Nephron (organoid): ENCODE data around the gene VILL.

Source experiments
- H3K27ac Mint-ChIP-seq, 3 experiments: 2 replicates each; pipeline ENCODE4 v1.8.0; 2020; ENCODE audit warnings: mixed read lengths in 3 of 3, mild to moderate bottlenecking in 2 of 3, moderate library complexity in 1 of 3
- H3K27me3 Mint-ChIP-seq: 2 replicates; pipeline ENCODE4 v1.8.0; 2021; ENCODE audit warnings: low read depth, mild to moderate bottlenecking, moderate library complexity, mixed read lengths
- H3K36me3 Mint-ChIP-seq: 2 replicates; pipeline ENCODE4 v1.8.0; 2020; ENCODE audit warnings: low read depth, mixed read lengths
- H3K4me1 Mint-ChIP-seq: 2 replicates; pipeline ENCODE4 v1.8.0; 2020; ENCODE audit warnings: mixed read lengths
- H3K4me3 Mint-ChIP-seq, 3 experiments: 2 replicates each; pipeline ENCODE4 v1.8.0; 2020; ENCODE audit warnings: mild to moderate bottlenecking in 3 of 3, mixed read lengths in 3 of 3, moderate library complexity in 2 of 3
- H3K9me3 Mint-ChIP-seq: 2 replicates; pipeline ENCODE4 v1.8.0; 2020; ENCODE audit warnings: mixed read lengths
- TF ChIP-seq, protein P1 (sequence below), 3 experiments: fragments of 200-600 bp; sonication (generic); IDR thresholded peaks; one replicate each; pipeline ENCODE4 v1.5.0; 2021; ENCODE audit warnings: antibody characterized with exemption in 3 of 3; ENCODE audit not compliant: unreplicated experiment in 3 of 3

The VILL gene

DNA sequence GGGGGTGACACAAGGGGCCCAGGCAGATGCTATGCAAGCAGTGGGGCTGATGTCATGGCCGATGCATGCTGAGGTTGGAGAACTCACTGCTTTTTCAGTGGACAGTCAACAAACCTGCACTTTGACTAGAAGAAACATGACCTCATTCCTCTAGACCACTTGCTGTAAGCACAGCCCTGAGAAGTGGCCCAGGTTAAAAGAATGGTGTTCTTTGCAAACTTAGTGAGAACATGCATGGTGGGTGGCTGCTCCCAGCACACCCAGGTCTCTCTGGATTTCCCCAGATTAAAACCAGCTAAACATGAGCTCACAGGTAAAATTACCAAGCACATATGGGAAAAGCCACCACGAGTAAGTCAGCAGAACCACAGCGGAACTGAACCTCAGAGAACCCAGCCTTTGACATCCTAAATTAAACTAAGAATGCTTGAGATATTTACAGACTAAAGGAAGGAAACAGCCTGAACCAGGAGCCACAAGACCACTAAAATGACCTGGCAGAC lies 64.0 kb downstream of the VILL start:
- Mint-ChIP-seq H3K36me3 (no peaks in the 10 kb centered on the region), H3K4me3 (no peak overlapping the region), H3K4me1 (no peaks in the 10 kb centered on the region), H3K27me3 (peaks cover 4% of the 10 kb centered on the region), H3K9me3 (peaks cover 9% of the 10 kb centered on the region), H3K27ac (no peak overlapping the region)
- TF ChIP-seq, protein P1, sequence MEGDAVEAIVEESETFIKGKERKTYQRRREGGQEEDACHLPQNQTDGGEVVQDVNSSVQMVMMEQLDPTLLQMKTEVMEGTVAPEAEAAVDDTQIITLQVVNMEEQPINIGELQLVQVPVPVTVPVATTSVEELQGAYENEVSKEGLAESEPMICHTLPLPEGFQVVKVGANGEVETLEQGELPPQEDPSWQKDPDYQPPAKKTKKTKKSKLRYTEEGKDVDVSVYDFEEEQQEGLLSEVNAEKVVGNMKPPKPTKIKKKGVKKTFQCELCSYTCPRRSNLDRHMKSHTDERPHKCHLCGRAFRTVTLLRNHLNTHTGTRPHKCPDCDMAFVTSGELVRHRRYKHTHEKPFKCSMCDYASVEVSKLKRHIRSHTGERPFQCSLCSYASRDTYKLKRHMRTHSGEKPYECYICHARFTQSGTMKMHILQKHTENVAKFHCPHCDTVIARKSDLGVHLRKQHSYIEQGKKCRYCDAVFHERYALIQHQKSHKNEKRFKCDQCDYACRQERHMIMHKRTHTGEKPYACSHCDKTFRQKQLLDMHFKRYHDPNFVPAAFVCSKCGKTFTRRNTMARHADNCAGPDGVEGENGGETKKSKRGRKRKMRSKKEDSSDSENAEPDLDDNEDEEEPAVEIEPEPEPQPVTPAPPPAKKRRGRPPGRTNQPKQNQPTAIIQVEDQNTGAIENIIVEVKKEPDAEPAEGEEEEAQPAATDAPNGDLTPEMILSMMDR (IDR thresholded peaks at IDR 0.05; ENCODE audit: unreplicated experiment in 3 of 3), result no peak
